ENCODE results near the gene PCED1B.

DNA sequence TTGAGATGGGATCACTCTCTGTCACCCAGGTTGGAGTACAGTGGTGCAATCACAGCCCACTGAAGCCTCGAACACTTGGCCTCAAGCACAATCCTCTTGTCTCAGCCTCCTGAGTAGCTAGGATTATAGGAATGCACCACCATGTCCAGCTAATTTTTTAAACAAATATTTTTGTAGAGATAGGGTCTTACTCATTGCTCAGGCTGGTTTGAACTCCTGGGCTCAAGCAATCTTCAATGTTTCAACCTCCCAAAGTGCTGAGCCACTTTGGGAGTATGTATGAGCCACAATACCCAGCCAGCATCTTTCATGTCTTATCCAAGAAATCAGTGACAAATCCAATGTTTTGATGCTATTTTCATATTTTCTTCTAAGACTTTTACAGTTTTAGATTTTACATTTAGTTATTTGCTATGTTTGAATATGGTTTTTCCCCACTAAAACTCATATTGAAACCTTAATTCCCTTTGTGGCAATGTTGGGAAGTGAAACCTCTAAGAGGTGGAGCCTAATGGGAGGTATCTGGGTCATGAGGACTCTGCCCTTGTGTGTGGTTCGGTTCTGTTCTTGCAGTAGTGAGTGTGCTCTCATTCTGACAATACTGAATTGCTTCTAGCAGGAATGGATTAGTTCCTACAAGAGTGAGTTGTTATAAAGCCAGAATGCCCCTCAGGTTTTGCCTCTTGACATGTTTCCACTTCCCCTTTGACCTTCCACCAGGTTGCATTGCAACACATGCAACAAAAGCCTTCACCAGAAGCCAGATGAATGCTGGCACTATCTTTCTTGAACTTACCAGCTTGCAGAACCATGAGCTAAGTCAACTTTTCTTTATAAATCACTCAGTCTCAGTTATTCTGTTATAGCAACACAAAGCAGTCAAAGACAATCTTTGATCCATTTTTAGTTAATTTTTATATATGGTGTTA lies 81.2 kb downstream of the PCED1B start:
- TF ChIP-seq CTCF (IDR thresholded peaks at IDR 0.05; ENCODE audit: insufficient read depth, low read length, poor library complexity, severe bottlenecking) (no peak), EZH2phosphoT487 (conservative IDR thresholded peaks at IDR 0.05; ENCODE audit: low read length) (no peak)
